GM18907 (cell line): ENCODE measurements around the gene ZP3.
A peak's percentile ranks its signal among the peaks of the same experiment; 100 is the strongest.
"Not testable (repeated sequence)": the region's sequence is repeated elsewhere in the genome, so short reads cannot be mapped to it uniquely, and the experiment has no call there.

Source experiments
- ATAC-seq: cut with Tn5 transposase; IDR thresholded peaks from one replicate; pipeline ENCODE4 v1.9.1; 2021; ENCODE audit warnings: mild to moderate bottlenecking, moderate library complexity; ENCODE audit not compliant: unreplicated experiment

ZP3 gene

GRCh38 chr7:76424413-76425111 is at the start of gene ZP3:
Gene ZP3, plus strand, starts transcription at chr7:76424950. Its CDS starts 15 bp downstream, at chr7:76424965.
- ATAC-seq: peak; percentile 73

DNA sequence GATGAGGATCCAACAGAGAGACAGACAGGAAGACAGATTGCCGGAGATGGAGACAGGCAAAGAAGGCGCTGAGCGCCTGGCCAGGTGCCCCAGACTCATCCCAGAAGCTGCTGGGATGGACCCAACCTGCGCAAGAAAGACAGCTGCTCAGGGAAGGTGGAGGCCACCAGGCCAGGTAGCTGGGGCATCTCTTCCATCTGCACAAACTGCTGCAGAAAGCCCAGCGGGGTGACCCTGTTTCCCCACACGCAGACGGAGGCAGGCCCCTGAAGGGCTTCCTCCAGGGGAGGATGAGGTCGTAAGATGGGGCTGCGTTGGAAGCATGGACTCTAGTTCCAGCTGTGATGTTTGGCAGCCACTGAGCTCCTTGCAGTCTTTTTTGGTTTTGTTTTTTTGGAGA is 49.5 kb upstream of the ZP3 start:
- no peak for ATAC-seq

DNA sequence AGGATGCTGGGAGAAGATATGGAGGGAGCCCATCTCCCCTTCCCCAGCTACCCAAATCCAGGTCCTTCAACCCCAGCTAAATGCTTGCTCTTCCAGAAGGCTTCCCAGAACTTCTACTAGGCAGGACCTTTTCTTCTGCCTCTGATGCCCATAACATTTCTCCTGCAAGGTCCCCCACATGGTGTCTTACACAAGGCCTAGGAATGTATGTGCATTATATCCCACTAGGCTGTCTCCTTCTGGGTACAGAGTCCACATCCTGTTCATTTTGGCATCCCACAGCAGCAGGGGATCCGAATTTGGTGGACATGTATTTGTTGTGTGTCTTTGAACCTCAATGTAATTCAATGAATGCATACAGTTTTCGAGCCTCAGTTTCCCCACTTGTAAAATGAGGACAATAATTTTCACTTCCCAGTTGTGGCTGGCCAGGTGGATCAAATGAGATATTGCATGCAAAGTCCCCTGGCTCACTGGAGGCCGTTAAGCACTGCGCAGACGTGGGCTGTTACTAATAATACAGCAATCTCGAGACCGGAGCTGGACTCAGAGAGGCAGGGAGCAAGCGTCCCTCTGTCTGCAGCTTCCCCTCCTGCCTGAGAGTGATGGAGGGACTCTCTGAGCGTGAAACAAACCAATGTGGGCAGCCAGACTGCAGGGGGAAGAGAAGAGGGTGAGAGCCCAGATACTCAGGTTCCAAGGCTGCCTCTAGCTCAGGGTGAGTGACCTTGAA is 47.4 kb upstream of the ZP3 start:
- no peak for ATAC-seq

DNA sequence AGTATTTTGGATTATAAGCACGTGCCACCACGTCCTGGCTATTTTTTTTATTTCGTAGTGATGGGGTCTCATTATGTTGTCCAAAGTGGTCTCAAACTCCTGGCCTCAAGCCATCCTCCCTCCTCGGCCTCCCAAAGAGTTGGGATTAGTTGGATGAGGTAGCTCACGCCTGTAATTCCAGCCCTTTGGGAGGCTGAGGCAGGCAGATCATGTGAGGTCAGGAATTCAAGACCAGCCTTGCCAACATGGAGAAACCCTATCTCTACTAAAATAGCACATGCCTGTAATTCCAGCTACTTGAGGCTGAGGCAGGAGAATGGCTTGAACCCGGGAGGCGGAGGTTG is 44.2 kb upstream of the ZP3 start:
- no peak for ATAC-seq

GRCh38 chr7:76381814-76382213 is 42.9 kb upstream of the ZP3 start:
- ATAC-seq: no peak

DNA sequence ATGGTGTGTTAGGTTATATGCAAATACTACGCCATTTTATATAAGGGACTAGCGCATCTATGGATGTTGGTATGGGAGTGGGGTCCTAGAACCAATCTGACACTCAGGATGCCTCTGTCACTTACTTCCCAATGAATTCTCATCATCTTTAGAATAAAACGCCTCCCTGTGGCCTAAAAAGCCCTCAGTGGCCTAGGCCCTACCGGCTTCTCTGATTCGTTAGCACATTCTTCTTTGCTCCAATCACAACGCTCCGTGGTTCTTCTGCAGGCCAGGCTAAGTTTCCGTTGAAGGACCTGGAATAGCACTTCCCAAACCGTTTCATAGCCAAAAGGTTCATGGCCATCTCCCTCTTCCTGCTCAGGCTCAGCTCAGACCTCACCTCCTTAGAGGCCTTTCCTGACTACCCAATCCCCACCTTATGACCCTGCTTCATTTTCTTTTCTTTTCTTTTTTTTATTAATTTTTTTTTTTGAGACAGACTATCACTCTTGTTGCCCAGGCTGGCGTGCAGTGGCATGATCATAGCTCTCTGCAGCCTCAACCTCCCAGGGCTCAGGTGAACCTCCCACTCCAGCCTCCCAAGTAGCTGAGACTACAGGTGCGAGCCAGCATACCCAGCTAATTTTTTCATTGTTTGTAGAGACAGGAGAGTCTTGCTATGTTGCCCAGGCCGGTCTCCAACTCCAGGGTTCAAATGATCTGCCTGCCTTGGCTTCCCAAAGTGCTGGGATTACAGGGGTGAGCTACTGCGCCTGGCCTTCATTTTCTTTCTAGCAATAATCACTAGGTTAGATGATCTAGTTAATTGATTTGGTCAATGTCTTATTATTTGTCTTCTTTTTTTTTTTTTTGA is 41.4 kb upstream of the ZP3 start:
- ATAC-seq: no peak

- ATAC-seq: no peak
These were observed 38.0 kb upstream of the ZP3 start for GRCh38 chr7:76386691-76387260.

GRCh38 chr7:76387789-76388188 is 37.0 kb upstream of the ZP3 start:
- ATAC-seq: not testable (repeated sequence)

- ATAC-seq: no peak
These were observed 34.7 kb upstream of the ZP3 start for GRCh38 chr7:76390092-76390491.

- ATAC-seq: peak; percentile 1
These were observed 32.1 kb upstream of the ZP3 start for GRCh38 chr7:76392531-76393115.

DNA sequence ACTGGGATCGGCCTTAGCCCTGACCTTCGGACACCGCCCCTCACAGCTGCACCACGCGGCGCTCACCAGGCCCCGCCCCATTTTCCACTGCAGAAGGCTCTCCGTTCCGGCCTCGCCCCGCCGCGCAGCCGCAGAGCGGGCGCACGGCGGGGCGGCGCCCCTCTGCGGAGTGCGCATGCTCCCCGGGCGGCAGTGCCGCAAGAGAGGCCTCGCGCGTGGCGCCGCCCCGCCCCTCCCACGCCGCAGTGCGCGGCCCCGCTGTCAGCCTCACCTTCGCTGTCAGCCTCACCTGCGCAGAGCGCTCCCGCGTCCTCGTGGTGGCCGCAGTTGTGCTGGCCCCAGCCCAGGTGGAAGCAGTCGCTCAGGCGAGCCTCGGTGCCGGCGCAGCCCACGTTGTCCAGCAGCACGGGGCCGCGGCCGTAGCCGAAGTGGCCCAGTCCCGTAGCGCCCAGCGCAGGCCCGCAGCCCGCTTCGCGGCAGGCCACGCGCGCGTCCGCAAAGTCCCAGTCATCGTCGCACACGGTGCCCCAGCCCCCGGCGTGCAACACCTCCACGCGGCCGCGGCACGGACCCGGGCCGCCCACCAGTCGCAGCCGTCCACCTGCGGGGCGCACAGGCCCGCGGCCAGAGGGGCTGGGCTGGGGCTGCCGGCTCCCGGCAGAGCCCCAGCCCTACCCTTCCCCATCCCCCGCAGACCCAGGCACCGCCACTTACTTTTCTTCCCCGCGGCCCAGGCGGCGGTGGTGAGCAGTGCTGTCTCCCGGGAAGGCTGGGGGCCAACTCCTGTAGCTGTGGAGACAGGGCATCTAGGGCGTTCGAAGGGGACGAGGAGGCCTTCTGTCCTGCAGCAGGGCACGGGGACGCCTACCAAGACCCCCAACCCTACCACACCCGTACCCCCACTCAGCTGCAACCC is 31.4 kb upstream of the ZP3 start:
- ATAC-seq: peak; percentile 90

DNA sequence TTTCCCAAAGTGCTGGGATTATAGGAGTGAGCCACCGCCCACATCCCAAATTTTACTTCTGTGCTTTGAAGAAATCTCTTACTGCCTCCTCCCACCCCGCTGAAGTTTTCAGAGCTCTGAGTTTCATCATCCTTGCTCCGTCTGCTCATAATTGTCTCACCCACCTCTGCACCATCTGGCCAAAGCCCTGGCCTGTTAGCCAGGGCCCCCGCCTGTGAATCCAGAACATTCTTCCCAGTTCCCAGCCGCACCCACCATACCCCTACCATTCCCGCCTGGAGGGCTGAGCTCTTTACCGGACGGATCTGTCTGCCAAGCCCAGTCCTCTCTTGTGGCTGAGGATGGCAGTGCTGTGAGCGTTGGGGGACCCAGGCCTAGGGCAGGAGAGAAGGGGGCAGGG is 29.8 kb upstream of the ZP3 start:
- ATAC-seq: no peak

- not testable (repeated sequence) for ATAC-seq
These were observed 29.2 kb upstream of the ZP3 start for GRCh38 chr7:76395605-76395964.

GRCh38 chr7:76395965-76396726 is 28.6 kb upstream of the ZP3 start:
- ATAC-seq: no peak

- ATAC-seq: no peak
These were observed 27.9 kb upstream of the ZP3 start for GRCh38 chr7:76396864-76397263.

- no peak for ATAC-seq
These were observed 27.2 kb upstream of the ZP3 start for GRCh38 chr7:76397409-76398183.

GRCh38 chr7:76400248-76400647 is 24.5 kb upstream of the ZP3 start:
- ATAC-seq: no peak

GRCh38 chr7:76403097-76403496 is 21.7 kb upstream of the ZP3 start:
- ATAC-seq: not testable (repeated sequence)
